Nephron progenitor cell (in vitro differentiated cells): ENCODE results near the gene RELL1.

ENCODE experiments used
- DNase-seq: peaks from one replicate; pipeline ENCODE4 v3.0.0; 2021
- H3K27ac Mint-ChIP-seq: 2 replicates; pipeline ENCODE4 v1.8.0; 2021; ENCODE audit warnings: mild to moderate bottlenecking, moderate library complexity, mixed read lengths
- H3K27me3 Mint-ChIP-seq: 2 replicates; pipeline ENCODE4 v1.8.0; 2021; ENCODE audit warnings: mild to moderate bottlenecking, low read depth, mixed read lengths; ENCODE audit not compliant: poor library complexity
- H3K36me3 Mint-ChIP-seq: 2 replicates; pipeline ENCODE4 v1.8.0; 2021; ENCODE audit warnings: low read depth, mixed read lengths
- H3K4me1 Mint-ChIP-seq: 2 replicates; pipeline ENCODE4 v1.8.0; 2021; ENCODE audit warnings: mixed read lengths
- H3K4me3 Mint-ChIP-seq: 2 replicates; pipeline ENCODE4 v1.8.0; 2021; ENCODE audit warnings: mild to moderate bottlenecking, moderate library complexity, mixed read lengths
- H3K9me3 Mint-ChIP-seq: 2 replicates; pipeline ENCODE4 v1.8.0; 2021; ENCODE audit warnings: mild to moderate bottlenecking, moderate library complexity, mixed read lengths
- CTCF ChIP-seq: fragments of 200-600 bp; sonication (generic); IDR thresholded peaks from 2 replicates; pipeline ENCODE4 v1.5.0; 2021; ENCODE audit warnings: antibody characterized with exemption

Gene RELL1

GRCh38 chr4:37652747-37653527, 33.2 kb downstream of the RELL1 start:
- H3K27me3 Mint-ChIP-seq: no peaks in the 10 kb centered on the region
- no peak overlapping the region for H3K4me3 Mint-ChIP-seq
- no peak overlapping the region for H3K27ac Mint-ChIP-seq
- H3K9me3 Mint-ChIP-seq: peaks cover 22% of the 10 kb centered on the region
- DNase-seq: no peak
- peaks cover 33% of the 10 kb centered on the region for H3K36me3 Mint-ChIP-seq
- H3K4me1 Mint-ChIP-seq: peaks cover 17% of the 10 kb centered on the region
- no peak for TF ChIP-seq CTCF

DNA sequence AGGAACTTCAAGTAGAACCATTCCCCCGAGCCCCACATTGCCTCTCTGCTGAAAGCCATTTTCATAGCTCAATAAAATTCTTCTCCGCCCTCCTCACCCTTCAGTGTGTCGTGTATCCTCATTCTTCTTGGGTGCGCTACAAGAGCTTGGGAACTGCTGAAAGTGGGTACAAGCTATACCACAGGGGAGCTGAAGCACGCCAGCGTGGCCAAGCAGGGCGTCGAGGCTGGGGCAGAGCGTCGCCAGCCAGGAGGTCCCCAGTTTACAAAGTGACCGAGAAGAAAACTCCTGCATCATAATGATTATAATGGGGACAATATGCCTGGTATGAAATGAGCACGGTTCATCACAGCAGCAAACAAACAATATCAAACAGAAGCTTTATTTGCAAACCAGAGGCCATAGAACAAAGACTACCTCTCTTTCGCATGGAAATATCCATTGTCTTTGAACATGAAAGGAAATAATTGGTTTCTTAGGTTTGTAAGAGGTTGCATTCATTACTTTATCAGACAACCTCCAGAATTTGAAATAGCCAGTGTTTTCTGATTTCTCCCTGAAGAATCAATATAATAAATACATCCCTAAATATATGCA, 34.3 kb downstream of the RELL1 start:
- Mint-ChIP-seq H3K9me3 (peaks cover 22% of the 10 kb centered on the region), H3K4me1 (peaks cover 28% of the 10 kb centered on the region), H3K4me3 (no peak overlapping the region), H3K36me3 (peaks cover 31% of the 10 kb centered on the region), H3K27me3 (no peaks in the 10 kb centered on the region), H3K27ac (no peak overlapping the region)
- TF ChIP-seq CTCF: no peak
- DNase-seq: no peak

- H3K36me3 Mint-ChIP-seq: peaks cover 27% of the 10 kb centered on the region
- no peak overlapping the region for H3K4me3 Mint-ChIP-seq
- no peak overlapping the region for H3K27ac Mint-ChIP-seq
- TF ChIP-seq CTCF: no peak
- H3K4me1 Mint-ChIP-seq: peaks cover 38% of the 10 kb centered on the region
- H3K9me3 Mint-ChIP-seq: peaks cover 9% of the 10 kb centered on the region
- DNase-seq: no peak
- H3K27me3 Mint-ChIP-seq: no peaks in the 10 kb centered on the region
Measured at GRCh38 chr4:37650481-37650880, 35.7 kb downstream of the RELL1 start.

- DNase-seq: no peak
- Mint-ChIP-seq H3K36me3 (peaks cover 18% of the 10 kb centered on the region), H3K9me3 (peaks cover under 1% of the 10 kb centered on the region), H3K27me3 (no peaks in the 10 kb centered on the region), H3K4me3 (no peak overlapping the region), H3K27ac (peak overlapping the region; percentile 46), H3K4me1 (peaks cover 38% of the 10 kb centered on the region)
- TF ChIP-seq CTCF: no peak
Measured at GRCh38 chr4:37649268-37649667, 36.9 kb downstream of the RELL1 start.

DNA sequence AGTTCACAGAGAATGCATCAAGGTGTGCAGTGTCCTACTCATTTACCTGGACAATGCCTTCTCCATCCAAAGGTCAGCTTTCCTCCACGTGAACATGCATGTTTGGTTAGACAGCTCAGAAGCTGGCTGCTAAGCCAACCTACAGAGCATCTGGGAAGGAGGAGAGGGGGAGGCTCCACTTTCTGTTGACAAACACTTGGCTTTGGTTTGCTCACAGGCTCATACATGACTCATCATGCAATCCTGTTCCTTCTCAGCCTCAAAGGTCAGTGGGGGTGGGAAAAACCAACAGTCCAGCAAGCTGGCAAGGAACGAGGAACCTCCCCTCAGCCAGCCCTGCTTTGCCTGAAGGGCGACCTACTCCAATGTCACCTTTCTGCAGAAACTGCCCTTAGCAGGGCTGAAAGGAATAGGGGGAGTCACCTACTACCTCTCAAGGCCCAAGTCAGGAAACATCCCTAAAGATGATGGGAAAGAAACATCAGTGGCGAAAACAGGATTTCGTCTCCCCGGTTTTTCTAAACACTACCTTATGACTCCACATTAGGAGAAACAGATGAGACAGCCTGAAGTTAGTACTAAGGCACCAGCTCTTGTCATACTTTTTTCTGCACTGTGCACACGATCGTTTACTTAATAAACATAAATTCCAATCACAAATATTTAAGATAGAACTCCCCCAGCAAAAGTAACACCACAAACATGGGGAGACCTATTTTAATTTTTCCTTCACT, 37.9 kb downstream of the RELL1 start:
- Mint-ChIP-seq H3K4me3 (no peak overlapping the region), H3K36me3 (peaks cover 12% of the 10 kb centered on the region), H3K27ac (peak overlapping the region; percentile 75), H3K27me3 (no peaks in the 10 kb centered on the region), H3K9me3 (no peaks in the 10 kb centered on the region), H3K4me1 (peaks cover 38% of the 10 kb centered on the region)
- TF ChIP-seq CTCF: no peak
- peak; percentile 33 for DNase-seq
